Measurements from ENCODE around the gene PPP1R3E.

The PPP1R3E gene

DNA sequence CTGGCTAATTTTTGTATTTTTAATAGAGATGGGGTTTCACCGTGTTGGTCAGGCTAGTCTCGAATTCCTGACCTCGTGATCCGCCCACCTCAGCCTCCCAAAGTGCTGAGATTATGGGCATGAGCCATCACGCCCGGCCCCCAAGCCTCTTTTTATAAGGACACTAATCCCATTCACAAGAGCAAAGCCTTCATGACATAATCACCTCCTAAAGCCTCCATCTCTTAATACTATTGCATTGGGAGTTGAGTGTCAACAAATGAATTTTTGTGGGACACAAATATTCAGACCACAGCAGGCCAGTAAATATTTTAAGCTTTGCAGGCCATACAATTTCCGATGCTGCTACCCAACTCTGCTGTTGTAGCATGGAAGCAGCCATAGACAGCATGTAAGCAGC is 54.1 kb downstream of the PPP1R3E start:
- no peak for DNase-seq (ENCODE audit: low read depth in 2 of 2)

Measured in activated CD8-positive, alpha-beta memory T cell treated with anti-CD3 and anti-CD28 coated beads for 4 hours (primary cell).